A549 (cell line): ENCODE results near the gene ANO6. TPM values are rescaled to one million over a fixed set of nuclear protein-coding genes. Genes with fewer than 3 reads are reported as not detected.

ENCODE experiments used
- ATAC-seq, 2 experiments: fragments of 200-7000 bp in 1 of 2; fragments of >200 bp in 1 of 2; cut with Nextera tagmentation in 1 of 2; cut with Tn5 transposase in 1 of 2; 3 replicates each; pipeline versions ENCODE4 v1.8.0 to v1.9.1; 2018 to 2020; ENCODE audit warnings: mild to moderate bottlenecking in 1 of 2, moderate library complexity in 1 of 2
- CTCF ChIA-PET: fragments of 300-600 bp; sonication (Branson Sonifier 250); formaldehyde crosslinking; extraction: SDS; loops from one replicate; lab custom pipeline; 2021; ENCODE audit warnings: antibody characterized with exemption, inconsistent platforms; lab: Yijun Ruan, JAX
- POLR2A ChIA-PET: fragments of 350-600 bp; formaldehyde crosslinking; extraction: SDS; loops from one replicate; lab custom pipeline; 2021; ENCODE audit warnings: antibody characterized with exemption, inconsistent platforms; lab: Yijun Ruan, JAX
- DNase-seq, 2 experiments: peaks; one replicate each; pipeline versions ENCODE4 v3.0.0 to v3.0.0-alpha.2; 2011 to 2016; ENCODE audit warnings: low read depth in 1 of 2, low spot score in 1 of 2
- FAIRE-seq: peaks from 2 replicates; lab custom pipeline; 2011; peaks lifted over from hg19 to GRCh38; lab: Jason Lieb, UNC
- H3K27ac ChIP-seq, 2 experiments: fragments of >200 bp; sonication (Bioruptor Twin); formaldehyde crosslinking; 3 replicates each; pipeline ENCODE4 v1.5.1; 2016 to 2017
- H3K4me1 ChIP-seq: fragments of >200 bp; sonication (Bioruptor Twin); formaldehyde crosslinking; 3 replicates; pipeline ENCODE4 v1.6.1; 2016
- H3K4me2 ChIP-seq: fragments of >200 bp; sonication (Bioruptor Twin); formaldehyde crosslinking; 3 replicates; pipeline ENCODE4 v1.6.1; 2016
- H3K4me3 ChIP-seq: fragments of >200 bp; sonication (Bioruptor Twin); formaldehyde crosslinking; 3 replicates; pipeline ENCODE4 v1.5.1; 2016
- H3K9me3 ChIP-seq: fragments of >200 bp; sonication (Bioruptor Twin); formaldehyde crosslinking; 3 replicates; pipeline ENCODE4 v1.6.1; 2016
- BHLHE40 ChIP-seq: IDR thresholded peaks from 2 replicates; pipeline ENCODE4 v1.6.1; 2012; ENCODE audit warnings: low read depth, low read length, inconsistent platforms
- CEBPB ChIP-seq, 2 experiments: fragments of >200 bp in 1 of 2; sonication (Bioruptor Twin) in 1 of 2; formaldehyde crosslinking in 1 of 2; IDR thresholded peaks; 2 replicates each; pipeline ENCODE4 v1.6.1; 2012 to 2016
- CHD4 ChIP-seq: fragments of 200-600 bp; sonication (generic); IDR thresholded peaks from 2 replicates; pipeline ENCODE4 v1.6.1; 2016; ENCODE audit warnings: antibody characterized with exemption, mild to moderate bottlenecking, borderline replicate concordance
- E2F6 ChIP-seq: IDR thresholded peaks from 2 replicates; pipeline ENCODE4 v1.6.1; 2012; ENCODE audit warnings: low read depth, borderline replicate concordance
- EHF ChIP-seq: fragments of 250-450 bp; sonication (Bioruptor Pico); IDR thresholded peaks from 2 replicates; pipeline ENCODE4 v1.5.0; 2020; ENCODE audit warnings: mild to moderate bottlenecking
- FOSL2 ChIP-seq, 2 experiments: fragments of 450-650 bp in 1 of 2; fragments of >200 bp in 1 of 2; sonication (Bioruptor Twin) in 1 of 2; formaldehyde crosslinking; IDR thresholded peaks; 2 replicates each; pipeline versions ENCODE4 v1.5.0 to v1.6.1; 2016 to 2020; ENCODE audit warnings: mild to moderate bottlenecking in 1 of 2, moderate library complexity in 1 of 2
- HEYL ChIP-seq: fragments of 250-450 bp; sonication (Bioruptor Pico); IDR thresholded peaks from 2 replicates; pipeline ENCODE4 v1.8.0; 2021; ENCODE audit warnings: mild to moderate bottlenecking, moderate library complexity
- HOXA7 ChIP-seq: fragments of 250-450 bp; sonication (Bioruptor Pico); IDR thresholded peaks from 2 replicates; pipeline ENCODE4 v1.5.0; 2020; ENCODE audit warnings: mild to moderate bottlenecking, moderate library complexity
- KDM1A ChIP-seq: fragments of 200-600 bp; sonication (generic); IDR thresholded peaks from 2 replicates; pipeline ENCODE4 v1.6.1; 2016; ENCODE audit warnings: low read depth, mild to moderate bottlenecking
- MAFK ChIP-seq: fragments of 450-650 bp; IDR thresholded peaks from 2 replicates; pipeline ENCODE4 v1.6.1; 2014; ENCODE audit not compliant: partially characterized antibody
- MAZ ChIP-seq: fragments of 150-350 bp; IDR thresholded peaks from 2 replicates; pipeline ENCODE4 v1.6.1; 2014; ENCODE audit warnings: antibody characterized with exemption, low read depth, low read length, borderline replicate concordance
- NR3C1 ChIP-seq: fragments of >200 bp; sonication (Bioruptor Twin); formaldehyde crosslinking; IDR thresholded peaks from 3 replicates; pipeline ENCODE4 v1.6.1; 2017
- RARB ChIP-seq: fragments of 250-450 bp; sonication (Bioruptor Pico); IDR thresholded peaks from 2 replicates; pipeline ENCODE4 v1.8.0; 2021; ENCODE audit warnings: mild to moderate bottlenecking, moderate library complexity
- TP53 ChIP-seq: fragments of 250-450 bp; sonication (Bioruptor Pico); IDR thresholded peaks from 2 replicates; pipeline ENCODE4 v1.5.0; 2021; ENCODE audit warnings: mild to moderate bottlenecking, moderate library complexity
- ZFP36 ChIP-seq: fragments of 450-650 bp; IDR thresholded peaks from 2 replicates; pipeline ENCODE4 v1.6.1; 2014; ENCODE audit warnings: borderline replicate concordance; ENCODE audit not compliant: partially characterized antibody
- WGBS: methylation state at CpG from one replicate; pipeline ENCODE4 v1.1.6; 2017; ENCODE audit errors: missing lambda C conversion rate; 5-methylcytosine and 5-hydroxymethylcytosine counted together
- polyA plus RNA-seq, 4 experiments: library from polyadenylated mRNA; depleted of rRNA in 3 of 4; stranded (reverse); fragments of >200 nt; fragmentation: RNase III in 1 of 4; extraction: RNeasy Plus Mini Kit Qiagen cat#74134 plus additional on column Dnase treatment in 1 of 4; gene quantifications; 2 replicates in 3 of 4; 3 replicates in 1 of 4; pipeline ENCODE4 v1.2.3, GENCODE V29; 2011 to 2017
- TF ChIP-seq, protein P1 (sequence below): fragments of 250-450 bp; sonication (Bioruptor Pico); IDR thresholded peaks from 2 replicates; pipeline ENCODE4 v1.5.0; 2021; ENCODE audit warnings: mild to moderate bottlenecking, moderate library complexity, borderline replicate concordance

The ANO6 gene
- polyA plus RNA-seq, 2 of the 4 experiments (the other 2 are of a cell fraction), result 41.7 to 80.0 TPM

DNA sequence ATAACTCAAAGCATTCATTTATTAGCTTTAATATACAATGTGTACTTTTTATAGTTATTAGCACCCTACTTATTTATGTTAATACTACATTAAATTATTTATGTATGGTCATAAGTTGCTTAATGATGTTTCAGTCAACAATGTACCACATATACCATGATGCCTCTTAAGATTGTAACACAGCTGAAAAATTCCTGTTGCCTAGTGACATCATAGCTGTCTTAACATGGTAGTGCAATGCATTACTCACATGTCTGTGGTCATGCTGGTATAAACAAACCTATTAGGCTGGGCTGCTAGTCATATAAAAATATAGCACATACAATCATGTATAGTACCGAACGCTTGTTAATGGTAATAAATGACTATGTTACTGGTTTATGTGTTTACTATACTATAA lies 120.4 kb downstream of the ANO6 start:
- ATAC-seq, result peak; percentile 65 to 66; a peak in 2 of 6 replicates
- TF ChIP-seq CEBPB (IDR thresholded peaks at IDR 0.05) (no peak), FOSL2 (IDR thresholded peaks at IDR 0.05) (no peak), FOSL2 (CRISPR knock-in tag; IDR thresholded peaks at IDR 0.05) (0 out of 2 replicates have a peak, but pooled peaks have one; percentile 9)
- no peak overlapping the region for H3K4me2 ChIP-seq
- DNase-seq, result peak in 1 of 2 experiments; percentile 48
- FAIRE-seq, result no peak
- H3K4me1 ChIP-seq, result peaks cover 14% of the 10 kb centered on the region
- CTCF ChIA-PET, result interaction anchor here (1.0 to 1.3 kb wide), 3 partner anchors 9 to 52 kb away, joined by 3 to 4 read pairs (median 3); no protein-coding TSS in a partner anchor
- no peak overlapping the region for H3K27ac ChIP-seq
- no peaks in the 10 kb centered on the region for H3K9me3 ChIP-seq
- H3K4me3 ChIP-seq, result no peak overlapping the region
- POLR2A ChIA-PET, result interaction anchor here (1.0 kb wide), 1 partner anchor 76 kb away, joined by 3 read pairs; no protein-coding TSS in a partner anchor
- WGBS, result 88% methylated on average over 2 of the region's 2 CpGs

DNA sequence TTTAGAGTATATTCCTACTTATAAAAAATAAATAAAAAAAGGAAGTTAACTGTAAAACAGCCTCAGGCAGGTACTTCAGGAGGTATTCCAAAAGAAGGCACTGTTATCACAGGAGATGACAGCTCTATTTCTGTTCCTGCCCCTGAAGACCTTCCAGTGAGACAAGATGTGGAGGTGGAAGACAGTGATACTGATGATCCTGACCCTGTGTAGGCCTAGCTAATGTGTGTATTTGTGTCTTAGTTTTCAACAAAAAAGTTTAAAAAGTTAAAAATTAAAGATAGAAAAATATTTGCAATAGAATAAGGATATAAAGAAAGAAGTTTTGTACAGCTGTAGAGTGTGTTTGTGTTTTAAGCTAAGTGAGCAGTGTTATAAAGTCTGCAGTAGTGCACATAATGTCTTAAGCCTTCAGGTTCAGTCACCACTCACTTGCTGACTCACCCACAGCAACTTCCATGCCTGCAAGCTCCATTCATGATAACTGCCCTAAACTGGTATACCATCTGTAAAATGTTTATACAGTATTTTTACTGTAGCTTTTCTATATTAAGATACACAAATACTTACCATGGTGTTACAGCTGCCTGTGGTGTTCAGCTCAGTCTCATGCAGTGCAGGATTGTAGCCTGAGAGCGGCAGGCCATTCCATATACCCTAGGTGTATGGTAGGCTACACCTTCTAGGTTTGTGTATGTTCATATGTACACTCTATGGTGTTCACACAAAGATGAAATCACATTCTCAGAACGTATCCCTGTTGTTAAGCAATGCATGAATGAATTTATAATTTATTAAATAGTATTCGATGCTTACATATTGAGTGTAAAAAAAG lies 121.1 kb downstream of the ANO6 start:
- peak in 1 of 2 experiments; percentile 24 for DNase-seq
- FAIRE-seq, result no peak
- no peak overlapping the region for H3K27ac ChIP-seq

GRCh38 chr12:45337835-45338234 lies 121.9 kb downstream of the ANO6 start:
- FAIRE-seq, result no peak
- ChIA-PET POLR2A (no interaction called here), CTCF (interaction anchor here (0.8 kb wide), 1 partner anchor 155 kb away, joined by 3 read pairs; no protein-coding TSS in a partner anchor)
- Histone ChIP-seq H3K4me1 (peaks cover 19% of the 10 kb centered on the region), H3K4me3 (no peak overlapping the region), H3K27ac (no peak overlapping the region), H3K9me3 (no peaks in the 10 kb centered on the region), H3K4me2 (no peak overlapping the region)
- DNase-seq, result no peak
- no peak for ATAC-seq
- TF ChIP-seq CHD4, result no peak
- TF ChIP-seq, protein P1, sequence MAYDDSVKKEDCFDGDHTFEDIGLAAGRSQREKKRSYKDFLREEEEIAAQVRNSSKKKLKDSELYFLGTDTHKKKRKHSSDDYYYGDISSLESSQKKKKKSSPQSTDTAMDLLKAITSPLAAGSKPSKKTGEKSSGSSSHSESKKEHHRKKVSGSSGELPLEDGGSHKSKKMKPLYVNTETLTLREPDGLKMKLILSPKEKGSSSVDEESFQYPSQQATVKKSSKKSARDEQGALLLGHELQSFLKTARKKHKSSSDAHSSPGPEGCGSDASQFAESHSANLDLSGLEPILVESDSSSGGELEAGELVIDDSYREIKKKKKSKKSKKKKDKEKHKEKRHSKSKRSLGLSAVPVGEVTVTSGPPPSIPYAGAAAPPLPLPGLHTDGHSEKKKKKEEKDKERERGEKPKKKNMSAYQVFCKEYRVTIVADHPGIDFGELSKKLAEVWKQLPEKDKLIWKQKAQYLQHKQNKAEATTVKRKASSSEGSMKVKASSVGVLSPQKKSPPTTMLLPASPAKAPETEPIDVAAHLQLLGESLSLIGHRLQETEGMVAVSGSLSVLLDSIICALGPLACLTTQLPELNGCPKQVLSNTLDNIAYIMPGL (CRISPR knock-in tag), result no peak
- TF ChIP-seq BHLHE40, result no peak

More for the DNA sequence above, 121.1 kb downstream of the ANO6 start:
- ATAC-seq, result peak; percentile 62 to 74; a peak in 5 of 6 replicates
- WGBS, result 92% methylated on average over 3 of the region's 3 CpGs
- TF ChIP-seq MAZ, result no peak
- TF ChIP-seq TP53 (CRISPR knock-in tag), result no peak
- no peak for TF ChIP-seq HEYL
- TF ChIP-seq EHF, result no peak
- TF ChIP-seq KDM1A, result no peak
- no peak for TF ChIP-seq HOXA7 (CRISPR knock-in tag)
- no peak for TF ChIP-seq MAFK
- no peak for TF ChIP-seq RARB (CRISPR knock-in tag)
- TF ChIP-seq NR3C1, result no peak
- no peak for TF ChIP-seq ZFP36
- no peak for TF ChIP-seq E2F6
- no peak for TF ChIP-seq BHLHE40
- Histone ChIP-seq H3K4me3 (no peak overlapping the region), H3K9me3 (no peaks in the 10 kb centered on the region), H3K4me2 (no peak overlapping the region), H3K4me1 (peaks cover 14% of the 10 kb centered on the region)
- ChIA-PET POLR2A (interaction anchor here (1.0 kb wide), 1 partner anchor 77 kb away, joined by 3 read pairs; no protein-coding TSS in a partner anchor), CTCF (interaction anchor here (1.0 to 1.3 kb wide), 3 partner anchors 9 to 51 kb away, joined by 3 to 4 read pairs (median 3); no protein-coding TSS in a partner anchor)
